A172 (cell line): ENCODE results near the gene ITGB5. TPM values are rescaled to one million over a fixed set of nuclear protein-coding genes. Genes with fewer than 3 reads are reported as not detected.
A peak's percentile ranks its signal among the peaks of the same experiment; 100 is the strongest.
"Not testable (repeated sequence)": the region's sequence is repeated elsewhere in the genome, so short reads cannot be mapped to it uniquely, and the experiment has no call there.

Experiments used
- DNase-seq: peaks from one replicate; pipeline ENCODE4 v3.0.0-alpha.2; 2015; ENCODE audit warnings: low spot score
- total RNA-seq: library from RNA; depleted of rRNA; stranded (reverse); fragments of >200 nt; shearing (Covaris generic); gene quantifications from 2 replicates; pipeline ENCODE4 v1.2.3, GENCODE V29; 2014

The ITGB5 gene
- total RNA-seq, 1 experiment from 2014 or later: 146 TPM

- not testable (repeated sequence) for DNase-seq
These were observed 98.1 kb downstream of the ITGB5 start for GRCh38 chr3:124789103-124789502.

- DNase-seq: no peak
These were observed 98.9 kb downstream of the ITGB5 start for GRCh38 chr3:124788254-124788745.

GRCh38 chr3:124787476-124788195 lies 99.5 kb downstream of the ITGB5 start:
- DNase-seq: no peak

- peak; percentile 59 for DNase-seq
These were observed 100.5 kb downstream of the ITGB5 start for GRCh38 chr3:124786511-124787241.

- no peak for DNase-seq
These were observed 101.2 kb downstream of the ITGB5 start for GRCh38 chr3:124785973-124786372.

- no peak for DNase-seq
These were observed 102.3 kb downstream of the ITGB5 start for GRCh38 chr3:124784686-124785382.

GRCh38 chr3:124783696-124784095 lies 103.5 kb downstream of the ITGB5 start:
- no peak for DNase-seq

GRCh38 chr3:124782377-124782712 lies 104.8 kb downstream of the ITGB5 start:
- not testable (repeated sequence) for DNase-seq

- no peak for DNase-seq
These were observed 105.4 kb downstream of the ITGB5 start for GRCh38 chr3:124781476-124782376.

- DNase-seq: peak; percentile 49
These were observed 106.2 kb downstream of the ITGB5 start for GRCh38 chr3:124780761-124781475.

GRCh38 chr3:124780356-124780755 lies 106.8 kb downstream of the ITGB5 start:
- peak; percentile 41 for DNase-seq

GRCh38 chr3:124779751-124780191 lies 107.4 kb downstream of the ITGB5 start:
- no peak for DNase-seq

GRCh38 chr3:124779116-124779515 lies 108.0 kb downstream of the ITGB5 start:
- DNase-seq: no peak

GRCh38 chr3:124777762-124778470 lies 109.2 kb downstream of the ITGB5 start:
- no peak for DNase-seq

GRCh38 chr3:124776856-124777255 lies 110.3 kb downstream of the ITGB5 start:
- no peak for DNase-seq

GRCh38 chr3:124775877-124776276 lies 111.3 kb downstream of the ITGB5 start:
- DNase-seq: no peak

GRCh38 chr3:124774841-124775402 lies 112.2 kb downstream of the ITGB5 start:
- no peak for DNase-seq

GRCh38 chr3:124774327-124774718 lies 112.8 kb downstream of the ITGB5 start:
- peak; percentile 90 for DNase-seq
